Stimulated activated CD4-positive, alpha-beta T cell treated with anti-CD3 and anti-CD28 coated beads, Interleukin-2, amount 100 ng/mL, for 24 hours (primary cell): ENCODE data around the gene RTL9.

Experiments used
- DNase-seq, 2 donors: peaks; one replicate each; pipeline ENCODE4 v3.0.0-alpha.2; 2020

The RTL9 gene

DNA sequence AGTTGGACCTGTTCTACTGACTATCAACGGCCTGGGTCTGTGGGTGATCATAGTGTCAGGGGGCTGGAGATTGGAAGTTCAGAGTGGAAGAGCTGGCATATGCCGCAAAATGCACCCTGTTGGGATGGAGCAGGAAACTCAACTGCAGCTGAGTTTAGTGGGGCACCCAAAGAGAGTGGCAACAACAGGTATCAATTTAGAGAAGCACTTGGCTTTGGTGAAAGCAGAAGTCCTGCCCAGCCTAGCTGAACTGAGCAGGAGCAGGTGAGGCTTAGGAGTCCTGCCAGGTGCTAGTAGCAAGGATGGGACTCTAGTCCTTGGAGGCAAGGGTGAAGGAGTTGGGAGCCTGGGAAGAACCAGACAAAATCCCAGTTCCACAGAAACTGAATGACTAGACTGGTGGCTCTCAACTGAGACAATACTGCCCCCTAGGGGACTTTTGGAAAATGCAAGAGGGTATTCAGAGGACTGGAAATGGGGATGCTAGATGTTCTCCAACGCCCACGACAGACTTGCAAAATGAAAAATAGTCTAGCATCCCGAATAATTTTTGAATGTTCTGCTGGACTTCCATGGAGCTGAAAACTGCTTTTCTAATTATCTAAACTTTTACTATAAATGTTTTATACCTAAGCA, 49.4 kb downstream of the RTL9 start:
- peak; percentile 5 to 57 for DNase-seq
